ENCODE measurements around the gene AHDC1.
"Not testable (repeated sequence)": the region's sequence is repeated elsewhere in the genome, so short reads cannot be mapped to it uniquely, and the experiment has no call there.

The AHDC1 gene, protein sequence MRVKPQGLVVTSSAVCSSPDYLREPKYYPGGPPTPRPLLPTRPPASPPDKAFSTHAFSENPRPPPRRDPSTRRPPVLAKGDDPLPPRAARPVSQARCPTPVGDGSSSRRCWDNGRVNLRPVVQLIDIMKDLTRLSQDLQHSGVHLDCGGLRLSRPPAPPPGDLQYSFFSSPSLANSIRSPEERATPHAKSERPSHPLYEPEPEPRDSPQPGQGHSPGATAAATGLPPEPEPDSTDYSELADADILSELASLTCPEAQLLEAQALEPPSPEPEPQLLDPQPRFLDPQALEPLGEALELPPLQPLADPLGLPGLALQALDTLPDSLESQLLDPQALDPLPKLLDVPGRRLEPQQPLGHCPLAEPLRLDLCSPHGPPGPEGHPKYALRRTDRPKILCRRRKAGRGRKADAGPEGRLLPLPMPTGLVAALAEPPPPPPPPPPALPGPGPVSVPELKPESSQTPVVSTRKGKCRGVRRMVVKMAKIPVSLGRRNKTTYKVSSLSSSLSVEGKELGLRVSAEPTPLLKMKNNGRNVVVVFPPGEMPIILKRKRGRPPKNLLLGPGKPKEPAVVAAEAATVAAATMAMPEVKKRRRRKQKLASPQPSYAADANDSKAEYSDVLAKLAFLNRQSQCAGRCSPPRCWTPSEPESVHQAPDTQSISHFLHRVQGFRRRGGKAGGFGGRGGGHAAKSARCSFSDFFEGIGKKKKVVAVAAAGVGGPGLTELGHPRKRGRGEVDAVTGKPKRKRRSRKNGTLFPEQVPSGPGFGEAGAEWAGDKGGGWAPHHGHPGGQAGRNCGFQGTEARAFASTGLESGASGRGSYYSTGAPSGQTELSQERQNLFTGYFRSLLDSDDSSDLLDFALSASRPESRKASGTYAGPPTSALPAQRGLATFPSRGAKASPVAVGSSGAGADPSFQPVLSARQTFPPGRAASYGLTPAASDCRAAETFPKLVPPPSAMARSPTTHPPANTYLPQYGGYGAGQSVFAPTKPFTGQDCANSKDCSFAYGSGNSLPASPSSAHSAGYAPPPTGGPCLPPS (N-terminal part only)

DNA sequence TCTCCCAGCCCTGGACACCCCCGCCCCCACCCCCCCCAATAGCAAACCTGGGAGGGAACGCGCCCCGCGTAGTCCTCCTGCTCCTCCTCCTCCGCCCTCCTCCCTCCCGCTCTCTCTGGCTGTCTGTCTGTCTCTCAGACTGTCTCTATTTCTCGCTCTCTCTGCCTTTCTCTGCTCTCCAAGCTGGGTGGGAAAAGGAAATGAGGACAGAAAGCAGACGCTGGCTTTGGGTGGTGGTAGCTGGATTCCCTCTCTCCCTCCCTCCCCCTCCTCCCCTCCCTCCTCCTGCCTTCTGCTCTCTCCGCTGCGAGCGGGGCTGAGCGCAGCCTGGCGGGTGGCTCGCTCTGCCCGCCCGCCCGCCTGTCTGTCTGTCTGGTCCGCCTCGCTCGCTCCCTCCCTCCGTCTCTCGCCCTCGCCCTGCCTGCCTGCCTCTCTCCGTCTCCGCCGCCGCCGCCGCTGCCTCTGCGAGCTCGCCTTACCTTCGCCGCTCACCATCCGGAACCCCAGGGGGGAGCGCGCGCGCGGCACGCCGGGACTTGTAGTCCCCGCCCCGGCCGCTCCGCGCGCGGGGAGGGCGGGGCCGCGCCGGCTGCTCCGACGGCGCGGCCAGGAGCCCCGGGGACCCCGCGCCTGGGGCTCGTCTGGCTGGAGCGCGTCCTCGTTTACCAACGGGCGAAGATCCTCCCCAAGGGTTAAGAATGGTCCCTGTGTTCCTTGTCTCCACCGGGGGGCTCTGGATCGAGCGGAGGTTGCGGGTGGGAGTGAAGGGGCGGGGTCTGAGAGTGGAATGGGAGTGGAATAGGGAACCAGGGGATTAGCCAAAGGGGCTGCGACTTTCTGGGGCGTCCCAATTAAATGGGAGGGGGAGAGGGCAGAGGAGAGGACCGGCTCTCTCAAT is at the start of gene AHDC1:
TSS of gene AHDC1 (minus strand) at position 464 of the 898 bp plus-strand sequence. CDS start 52,029 bp downstream, outside the sequence.
- peak; percentile 90 to 93 for DNase-seq
- Mint-ChIP-seq H3K27ac (peak within 1 kb of the TSS; percentile 74 to 88), H3K4me3 (peak within 1 kb of the TSS; percentile 81 to 98), H3K4me1 (peaks cover 23% of the 10 kb centered on the region), H3K9me3 (no peaks in the 10 kb centered on the region), H3K27me3 (no peaks in the 10 kb centered on the region)
- peak; percentile 80 for ATAC-seq

DNA sequence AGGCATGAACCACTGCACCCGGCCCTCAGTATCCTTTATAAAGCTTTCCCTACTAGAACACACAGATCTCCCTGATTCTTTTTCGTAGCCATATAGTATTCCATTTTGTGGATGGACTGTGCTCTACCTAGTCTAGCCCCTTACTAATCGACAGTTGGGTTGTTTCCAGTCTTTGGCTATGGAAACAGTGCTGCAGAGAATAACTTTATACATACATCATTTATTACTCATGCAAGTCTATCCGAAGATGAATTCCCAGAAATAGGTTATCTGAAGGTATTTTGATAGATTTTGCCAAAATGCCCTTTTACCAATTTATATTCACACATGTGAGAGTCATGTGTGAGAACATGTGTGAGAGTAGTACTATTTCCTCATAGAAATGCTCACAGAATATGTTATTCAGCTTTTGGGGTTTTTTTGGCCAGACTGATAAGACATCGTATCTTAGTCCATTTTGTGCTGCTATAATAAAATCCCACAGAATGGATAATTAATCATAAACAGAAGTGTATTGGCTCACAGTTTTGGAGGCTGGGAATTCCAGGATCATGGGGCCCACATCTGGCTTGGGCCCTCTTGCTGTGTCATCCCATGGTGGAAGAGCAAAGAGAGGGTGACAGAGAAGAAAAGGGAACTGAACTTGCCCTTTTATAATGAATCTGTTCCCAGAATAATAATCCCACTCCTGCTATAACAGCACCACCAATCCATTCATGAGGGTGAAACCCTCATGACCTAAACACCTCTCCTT is 48.3 kb upstream of the AHDC1 start:
- H3K4me3 Mint-ChIP-seq, result no peak overlapping the region
- H3K27ac Mint-ChIP-seq, result no peak overlapping the region
- no peaks in the 10 kb centered on the region for H3K9me3 Mint-ChIP-seq
- peaks cover 34% of the 10 kb centered on the region for H3K4me1 Mint-ChIP-seq
- no peaks in the 10 kb centered on the region for H3K27me3 Mint-ChIP-seq
- DNase-seq (no peak), ATAC-seq (no peak)

DNA sequence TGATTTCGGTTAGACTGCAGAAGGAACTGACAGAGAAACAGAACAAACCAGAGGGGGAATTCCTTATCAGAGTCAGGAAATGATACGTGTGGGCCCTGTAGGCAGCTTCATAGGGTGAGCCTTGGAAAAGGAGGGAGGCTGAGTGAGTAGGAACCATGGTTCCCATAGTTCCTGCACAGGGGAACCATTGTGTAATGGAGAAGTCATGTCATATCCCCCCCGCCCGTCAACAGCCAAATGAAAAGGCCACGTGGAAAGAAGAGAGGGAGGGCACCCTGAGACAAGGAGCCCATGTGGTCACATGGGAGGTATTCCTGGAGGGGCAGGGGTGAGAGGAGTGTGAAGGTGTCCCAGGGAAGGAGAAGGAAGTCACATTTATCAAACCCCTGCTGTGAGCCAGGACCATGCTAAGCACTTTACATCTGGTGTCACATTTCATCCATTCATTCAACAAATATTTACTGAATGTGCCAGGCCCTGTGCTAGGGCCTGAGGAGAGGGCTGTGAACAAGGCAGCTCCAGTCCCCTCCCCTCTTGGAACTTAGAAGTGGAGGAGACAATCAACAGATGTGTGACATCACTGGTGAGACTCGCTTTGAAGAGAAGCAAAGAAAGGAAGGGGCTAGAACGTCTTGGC is 46.7 kb upstream of the AHDC1 start:
- DNase-seq (no peak), ATAC-seq (no peak)
- peak overlapping the region; percentile 55 to 89 for H3K27ac Mint-ChIP-seq

DNA sequence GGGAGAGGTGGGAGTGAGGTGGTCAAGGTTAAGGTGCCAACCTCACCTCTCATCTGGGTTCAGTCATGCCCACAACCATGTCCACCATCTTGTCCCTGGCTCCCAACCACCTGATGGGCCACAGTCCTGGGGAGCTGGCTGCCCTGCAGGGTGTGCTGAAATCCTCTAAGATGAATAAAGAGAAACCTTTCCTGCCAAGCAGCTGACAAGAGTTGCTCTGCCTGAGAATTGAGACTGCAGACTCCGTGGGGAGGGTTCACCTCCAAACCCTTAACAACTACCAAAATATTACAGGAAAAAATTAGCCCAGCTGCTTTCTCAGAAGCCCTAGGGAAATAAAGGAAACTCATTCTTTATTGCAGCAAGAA is 46.2 kb upstream of the AHDC1 start:
- DNase-seq (no peak), ATAC-seq (no peak)
- peak overlapping the region in 1 of 2 donors; percentile 13 for H3K4me3 Mint-ChIP-seq
- H3K9me3 Mint-ChIP-seq, result no peaks in the 10 kb centered on the region
- H3K27ac Mint-ChIP-seq, result peak overlapping the region in 1 of 2 donors; percentile 89
- H3K4me1 Mint-ChIP-seq, result peaks cover 22% of the 10 kb centered on the region
- no peaks in the 10 kb centered on the region for H3K27me3 Mint-ChIP-seq

More for the DNA sequence above, 46.7 kb upstream of the AHDC1 start:
- Mint-ChIP-seq H3K4me1 (peaks cover 26% of the 10 kb centered on the region), H3K4me3 (peak overlapping the region in 1 of 2 donors; percentile 13), H3K9me3 (no peaks in the 10 kb centered on the region), H3K27me3 (no peaks in the 10 kb centered on the region)

DNA sequence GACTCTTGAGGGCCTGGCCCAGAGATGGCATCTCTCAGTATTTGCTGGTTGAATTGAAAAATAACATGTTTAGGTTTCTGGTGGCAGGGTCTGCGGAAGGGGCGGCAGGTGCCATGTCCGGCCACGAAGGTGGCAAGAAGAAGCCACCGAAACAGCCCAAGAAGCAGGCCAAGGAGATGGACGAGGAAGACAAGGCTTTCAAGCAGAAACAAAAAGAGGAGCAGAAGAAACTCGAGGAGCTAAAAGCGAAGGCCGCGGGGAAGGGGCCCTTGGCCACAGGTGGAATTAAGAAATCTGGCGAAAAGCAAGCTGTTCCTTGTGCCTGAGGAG is 45.3 kb upstream of the AHDC1 start:
- H3K27ac Mint-ChIP-seq, result no peak overlapping the region
- no peaks in the 10 kb centered on the region for H3K9me3 Mint-ChIP-seq
- no peak for DNase-seq
- H3K4me3 Mint-ChIP-seq, result no peak overlapping the region
- peaks cover 23% of the 10 kb centered on the region for H3K4me1 Mint-ChIP-seq
- ATAC-seq, result no peak
- H3K27me3 Mint-ChIP-seq, result no peaks in the 10 kb centered on the region

DNA sequence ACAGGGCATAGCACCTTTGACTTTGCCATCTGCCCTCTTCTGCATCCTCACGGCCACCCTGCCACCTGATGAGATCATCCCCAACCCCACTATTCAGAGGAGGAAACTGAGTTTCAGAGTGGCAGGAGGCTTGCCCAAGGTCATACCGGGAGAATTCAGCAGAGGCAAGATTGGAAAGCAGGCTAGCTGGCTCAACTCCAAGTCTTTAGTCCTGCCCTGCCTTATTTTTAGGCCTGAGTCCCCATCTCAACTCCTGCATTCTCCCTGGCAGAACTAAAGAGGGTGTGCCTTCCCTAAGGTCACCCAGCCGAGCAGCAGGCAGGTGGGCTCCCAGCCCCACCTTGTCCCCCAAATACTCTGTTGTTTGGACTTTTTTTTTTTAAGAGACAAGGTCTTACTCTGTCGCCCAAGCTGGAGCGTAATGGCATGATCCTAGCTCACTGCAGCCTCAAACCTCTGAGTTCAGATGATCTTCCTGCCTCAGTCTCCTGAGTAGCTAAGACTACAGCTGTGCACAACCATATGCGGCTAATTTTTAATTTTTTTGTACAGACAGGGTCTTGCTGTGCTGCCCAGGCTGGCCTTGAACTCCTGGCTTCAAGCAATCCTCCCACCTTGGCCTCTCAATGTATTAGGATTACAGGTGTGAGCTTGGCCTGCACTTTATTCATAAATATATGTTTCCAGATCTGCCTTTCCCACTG is 44.8 kb upstream of the AHDC1 start:
- Mint-ChIP-seq H3K27ac (peak overlapping the region in 1 of 2 donors; percentile 10), H3K9me3 (no peaks in the 10 kb centered on the region), H3K4me1 (peaks cover 28% of the 10 kb centered on the region), H3K4me3 (no peak overlapping the region), H3K27me3 (no peaks in the 10 kb centered on the region)
- ATAC-seq, result no peak
- no peak for DNase-seq

DNA sequence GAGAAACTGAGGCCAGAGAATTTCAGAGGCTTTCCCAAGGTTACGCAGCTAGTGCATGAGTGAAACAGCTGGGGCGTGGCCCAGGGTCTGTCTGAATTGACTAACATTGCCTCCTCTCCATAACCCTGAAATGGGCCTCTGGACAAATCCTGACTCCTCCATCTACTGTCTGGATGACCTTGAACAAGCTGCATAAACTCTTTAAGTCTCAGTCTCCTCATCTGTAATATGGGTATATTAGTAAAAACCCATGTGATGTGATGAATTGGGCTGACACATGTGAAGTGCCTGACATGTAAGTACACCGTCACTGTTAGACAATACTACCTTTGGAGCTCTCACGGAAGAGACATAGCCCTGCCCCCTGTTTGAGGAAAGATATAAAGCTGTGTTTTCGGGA is 43.4 kb upstream of the AHDC1 start:
- DNase-seq, result no peak
- H3K4me1 Mint-ChIP-seq, result peaks cover 33% of the 10 kb centered on the region
- H3K9me3 Mint-ChIP-seq, result no peaks in the 10 kb centered on the region
- H3K27ac Mint-ChIP-seq, result no peak overlapping the region
- H3K27me3 Mint-ChIP-seq, result no peaks in the 10 kb centered on the region
- no peak for ATAC-seq
- no peak overlapping the region for H3K4me3 Mint-ChIP-seq

DNA sequence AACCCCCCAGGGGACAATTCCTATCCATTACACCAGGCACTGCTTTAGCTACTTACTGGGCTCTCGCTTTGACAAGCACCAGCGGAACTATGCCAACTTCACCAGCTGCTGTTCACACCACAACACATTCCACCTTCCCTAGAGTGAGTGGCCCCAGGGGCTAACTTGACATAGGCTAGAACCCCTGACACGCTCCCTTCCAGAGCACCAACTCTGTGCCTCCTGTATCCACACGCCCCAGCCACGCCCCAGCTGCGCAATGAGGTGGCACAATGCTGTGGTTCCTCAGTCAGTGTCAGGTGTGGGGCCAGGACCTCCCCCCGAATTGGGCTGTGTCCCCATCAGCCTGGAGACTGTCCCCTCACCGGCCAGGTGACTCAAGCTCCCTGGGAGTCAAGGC is 42.7 kb upstream of the AHDC1 start:
- ATAC-seq (no peak), DNase-seq (no peak)
- H3K4me3 Mint-ChIP-seq, result no peak overlapping the region
- H3K9me3 Mint-ChIP-seq, result no peaks in the 10 kb centered on the region
- no peaks in the 10 kb centered on the region for H3K27me3 Mint-ChIP-seq
- peaks cover 33% of the 10 kb centered on the region for H3K4me1 Mint-ChIP-seq
- H3K27ac Mint-ChIP-seq, result no peak overlapping the region

DNA sequence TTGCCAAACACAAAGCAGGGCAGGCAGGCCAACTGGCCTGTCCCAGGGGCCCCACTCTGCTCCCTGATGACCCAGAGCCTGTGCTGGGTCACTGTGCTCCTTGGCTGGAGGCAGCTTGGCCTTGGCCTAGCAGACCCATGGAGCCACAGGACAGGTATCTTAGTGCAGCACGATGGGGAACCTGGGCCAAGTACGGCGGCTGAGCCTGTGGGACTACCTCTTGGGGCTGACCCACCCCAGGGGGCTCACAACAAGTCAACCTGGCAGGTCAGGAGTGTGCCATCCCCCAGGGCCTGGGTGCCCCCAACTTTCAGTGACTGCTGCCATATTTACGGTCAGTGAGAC is 41.1 kb upstream of the AHDC1 start:
- Mint-ChIP-seq H3K4me1 (peaks cover 21% of the 10 kb centered on the region), H3K27me3 (no peaks in the 10 kb centered on the region), H3K27ac (no peak overlapping the region), H3K9me3 (no peaks in the 10 kb centered on the region), H3K4me3 (no peak overlapping the region)
- no peak for DNase-seq
- ATAC-seq, result no peak

DNA sequence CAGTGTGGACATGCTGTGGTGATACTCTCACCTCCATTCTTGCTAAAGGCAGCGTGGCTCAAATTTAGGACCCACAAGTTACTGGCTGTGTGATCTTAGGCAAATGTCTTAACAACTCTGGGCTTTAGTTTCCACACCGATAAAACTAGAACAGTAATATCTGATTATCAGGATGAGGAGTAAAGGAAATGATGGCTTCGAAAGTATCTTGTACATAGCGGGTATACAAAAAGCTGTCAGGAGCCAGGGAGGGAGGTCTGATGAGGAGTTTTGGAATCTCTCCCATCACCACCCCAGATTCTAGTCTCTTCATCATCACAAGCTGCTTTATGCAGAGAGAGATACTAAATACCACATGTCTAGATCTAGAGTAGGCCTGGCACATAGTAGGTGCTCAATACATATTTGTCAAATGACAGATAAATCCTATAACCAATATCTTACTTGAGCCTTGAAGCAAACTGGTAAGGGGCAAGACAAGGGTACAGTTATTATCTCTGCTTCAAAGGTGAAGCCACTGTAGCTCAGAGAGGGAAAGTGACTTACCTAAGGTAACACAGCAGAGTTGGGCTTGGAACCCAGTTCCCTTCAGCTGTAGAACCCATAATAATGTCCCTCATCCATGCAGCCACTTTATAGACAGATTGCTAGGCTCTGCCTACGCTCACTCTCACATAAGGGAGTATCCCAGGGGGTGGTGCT is 40.6 kb upstream of the AHDC1 start:
- Mint-ChIP-seq H3K27ac (peak overlapping the region in 1 of 2 donors; percentile 15), H3K4me3 (no peak overlapping the region)

DNA sequence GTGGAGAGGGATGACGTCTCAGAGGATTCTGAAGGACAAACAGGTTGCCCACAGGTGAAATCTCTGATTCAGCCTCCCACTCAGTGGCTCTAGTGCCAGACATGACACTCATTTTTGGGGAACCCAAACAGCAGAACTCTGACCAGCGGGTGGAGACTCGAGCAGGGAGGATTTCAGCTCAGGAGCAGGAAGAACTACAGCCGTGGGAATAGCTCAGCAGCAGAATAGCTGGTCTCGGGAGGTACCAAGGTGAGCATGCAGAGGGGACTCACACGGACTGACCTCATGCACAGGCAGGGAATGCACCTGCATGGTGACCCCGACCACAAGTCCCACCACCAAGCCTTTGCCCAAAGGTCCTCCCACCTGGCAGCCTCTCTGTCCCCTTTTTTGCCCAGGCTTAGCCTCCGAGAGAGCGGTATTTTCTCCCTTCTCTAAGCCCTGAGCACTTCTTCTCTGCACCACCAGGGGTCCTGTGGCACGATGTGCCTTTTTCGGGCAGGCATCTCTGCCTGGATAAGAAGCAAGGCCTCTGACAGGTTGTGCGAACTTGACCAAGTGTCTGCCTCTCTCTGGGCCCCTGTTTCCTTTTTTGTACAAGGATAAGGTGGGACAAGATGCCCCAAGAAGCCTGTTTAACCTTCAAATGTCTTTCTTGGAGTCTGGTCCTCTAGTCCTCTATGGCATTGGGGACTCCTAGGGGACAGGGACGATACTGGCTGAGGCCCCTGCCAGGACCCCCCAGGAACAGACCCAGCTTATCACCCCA is 39.8 kb upstream of the AHDC1 start:
- peak; percentile 94 for ATAC-seq
- H3K4me1 Mint-ChIP-seq, result peaks cover 18% of the 10 kb centered on the region
- peak overlapping the region in 1 of 2 donors; percentile 15 for H3K27ac Mint-ChIP-seq
- H3K4me3 Mint-ChIP-seq, result no peak overlapping the region
- H3K9me3 Mint-ChIP-seq, result no peaks in the 10 kb centered on the region
- H3K27me3 Mint-ChIP-seq, result no peaks in the 10 kb centered on the region
- DNase-seq, result peak; percentile 66 to 75

More for the DNA sequence above, 40.6 kb upstream of the AHDC1 start:
- ATAC-seq (no peak), DNase-seq (no peak)
- Mint-ChIP-seq H3K27me3 (no peaks in the 10 kb centered on the region), H3K4me1 (peaks cover 18% of the 10 kb centered on the region), H3K9me3 (no peaks in the 10 kb centered on the region)

DNA sequence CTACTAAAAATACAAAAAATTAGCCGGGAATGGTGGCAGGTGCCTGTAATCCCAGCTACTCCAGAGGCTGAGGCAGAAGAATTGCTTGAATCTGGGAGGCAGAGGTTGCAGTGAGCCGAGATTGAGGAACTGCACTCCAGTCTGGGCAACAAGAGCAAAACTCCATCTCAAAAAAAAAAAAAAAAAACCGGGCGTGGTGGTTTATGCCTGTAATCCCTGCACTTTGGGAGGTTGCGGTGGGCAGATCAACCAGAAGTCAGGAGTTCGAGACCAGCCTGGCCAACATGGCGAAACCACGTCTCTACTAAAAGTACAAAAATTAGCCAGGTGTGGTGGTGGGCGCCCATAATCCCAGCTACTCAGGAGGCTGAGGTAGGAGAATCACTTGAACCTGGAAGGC is 36.6 kb upstream of the AHDC1 start:
- H3K4me1 Mint-ChIP-seq, result peaks cover 41% of the 10 kb centered on the region
- not testable (repeated sequence) for H3K27ac Mint-ChIP-seq, H3K9me3 Mint-ChIP-seq, DNase-seq, H3K4me3 Mint-ChIP-seq, H3K27me3 Mint-ChIP-seq, ATAC-seq

DNA sequence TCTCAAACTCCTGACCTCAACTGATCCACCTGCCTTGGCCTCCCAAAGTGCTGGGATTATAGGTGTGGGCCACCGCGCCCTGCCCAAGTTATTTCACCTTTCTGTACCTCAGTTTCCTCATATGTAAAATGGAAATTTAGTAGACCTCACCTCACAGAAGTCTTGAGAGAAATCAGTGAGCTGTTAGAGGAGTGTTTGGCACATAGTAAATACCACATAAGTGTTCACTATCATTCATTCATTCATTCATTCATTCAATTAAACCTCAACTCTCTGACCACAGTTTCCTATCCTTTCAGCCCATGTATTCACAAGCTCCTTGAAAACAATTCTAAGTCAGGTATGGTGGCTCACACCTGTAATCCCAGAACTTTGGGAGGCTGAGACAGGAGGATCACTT is 34.9 kb upstream of the AHDC1 start:
- Mint-ChIP-seq H3K9me3 (no peaks in the 10 kb centered on the region), H3K27me3 (no peaks in the 10 kb centered on the region), H3K4me1 (peaks cover 43% of the 10 kb centered on the region), H3K27ac (no peak overlapping the region), H3K4me3 (no peak overlapping the region)
- DNase-seq, result no peak
- ATAC-seq, result no peak

Measured in stimulated activated naive CD8-positive, alpha-beta T cell treated with anti-CD3 and anti-CD28 coated beads, Interleukin-15, amount 100 ng/mL, for 72 hours (primary cell).